Hepatocyte (in vitro differentiated cells): ENCODE results near the gene LHX4.

ENCODE experiments used
- EZH2 ChIP-seq: fragments of 200-600 bp; sonication (generic); IDR thresholded peaks from 2 replicates; pipeline ENCODE4 v1.6.1; 2016; ENCODE audit warnings: antibody characterized with exemption, mild to moderate bottlenecking, borderline replicate concordance
- EZH2phosphoT487 ChIP-seq: fragments of 200-600 bp; sonication (generic); IDR thresholded peaks from one replicate; pipeline ENCODE4 v1.6.1; 2018; ENCODE audit warnings: antibody characterized with exemption, mild to moderate bottlenecking, low read depth, moderate library complexity; ENCODE audit not compliant: unreplicated experiment, severe bottlenecking
- TF ChIP-seq, protein P1 (sequence below): fragments of 200-600 bp; sonication (generic); IDR thresholded peaks from 2 replicates; pipeline ENCODE4 v1.5.1; 2016; ENCODE audit warnings: antibody characterized with exemption, mild to moderate bottlenecking; ENCODE audit not compliant: poor library complexity

DNA sequence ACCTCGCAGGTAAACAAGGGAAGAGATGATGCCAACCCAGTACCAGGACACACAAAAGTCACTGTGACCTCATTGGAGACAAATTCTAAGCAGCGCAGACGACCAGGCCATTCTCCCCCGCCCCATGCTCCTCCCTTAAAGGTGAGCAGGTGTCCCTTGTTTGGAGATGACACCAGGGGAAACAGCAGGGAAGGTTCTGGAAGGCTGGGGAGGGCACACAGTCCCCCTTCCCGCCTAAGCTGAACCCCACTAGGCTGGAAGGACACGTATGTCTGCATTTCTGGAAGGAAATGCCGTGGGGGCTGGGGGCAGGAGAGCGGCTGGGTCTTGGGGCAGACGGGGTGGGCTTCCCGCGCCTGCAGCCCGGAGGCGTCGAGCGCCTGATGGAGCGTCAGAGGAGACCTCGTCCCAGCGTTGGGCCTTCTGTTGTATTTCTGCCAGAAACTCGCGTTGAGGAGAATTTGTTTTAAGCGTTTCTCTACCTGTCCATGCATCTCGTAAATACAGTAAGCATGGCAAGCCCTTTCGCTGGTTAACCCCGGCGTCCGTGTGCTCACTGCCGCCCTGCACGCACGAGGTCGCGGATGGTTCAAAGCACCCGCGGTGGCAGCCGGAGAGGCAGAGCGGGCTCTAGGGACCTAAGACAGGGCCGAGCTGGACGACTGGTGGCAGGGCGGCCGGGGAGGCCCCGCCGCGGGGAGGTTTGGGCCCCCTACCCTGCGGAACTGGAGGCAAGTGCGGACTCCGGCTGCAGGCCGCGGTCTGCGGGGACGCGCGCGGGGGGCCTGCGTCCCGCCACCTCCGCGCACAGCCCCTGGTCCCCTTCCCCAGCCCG is 1.2 kb upstream of the LHX4 start:
- TF ChIP-seq, protein P1, sequence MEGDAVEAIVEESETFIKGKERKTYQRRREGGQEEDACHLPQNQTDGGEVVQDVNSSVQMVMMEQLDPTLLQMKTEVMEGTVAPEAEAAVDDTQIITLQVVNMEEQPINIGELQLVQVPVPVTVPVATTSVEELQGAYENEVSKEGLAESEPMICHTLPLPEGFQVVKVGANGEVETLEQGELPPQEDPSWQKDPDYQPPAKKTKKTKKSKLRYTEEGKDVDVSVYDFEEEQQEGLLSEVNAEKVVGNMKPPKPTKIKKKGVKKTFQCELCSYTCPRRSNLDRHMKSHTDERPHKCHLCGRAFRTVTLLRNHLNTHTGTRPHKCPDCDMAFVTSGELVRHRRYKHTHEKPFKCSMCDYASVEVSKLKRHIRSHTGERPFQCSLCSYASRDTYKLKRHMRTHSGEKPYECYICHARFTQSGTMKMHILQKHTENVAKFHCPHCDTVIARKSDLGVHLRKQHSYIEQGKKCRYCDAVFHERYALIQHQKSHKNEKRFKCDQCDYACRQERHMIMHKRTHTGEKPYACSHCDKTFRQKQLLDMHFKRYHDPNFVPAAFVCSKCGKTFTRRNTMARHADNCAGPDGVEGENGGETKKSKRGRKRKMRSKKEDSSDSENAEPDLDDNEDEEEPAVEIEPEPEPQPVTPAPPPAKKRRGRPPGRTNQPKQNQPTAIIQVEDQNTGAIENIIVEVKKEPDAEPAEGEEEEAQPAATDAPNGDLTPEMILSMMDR = no peak
- TF ChIP-seq EZH2 (peak; percentile 92), EZH2phosphoT487 (no peak)
